Activated T-cell treated with anti-CD3 and anti-CD28 coated beads for 1 hour (primary cell): ENCODE data around the gene ZNF330.
A peak's percentile ranks its signal among the peaks of the same experiment; 100 is the strongest.
"Not testable (repeated sequence)": the region's sequence is repeated elsewhere in the genome, so short reads cannot be mapped to it uniquely, and the experiment has no call there.

Source experiments
- DNase-seq: peaks from one replicate; pipeline ENCODE4 v3.0.0-alpha.2; 2020; ENCODE audit warnings: low read depth

Gene ZNF330

GRCh38 chr4:141220691-141221659 lies at the start of gene ZNF330:
ZNF330 (plus strand) TSS chr4:141220895; CDS start chr4:141222372, 1,477 bp downstream.
- peak; percentile 87 for DNase-seq

DNA sequence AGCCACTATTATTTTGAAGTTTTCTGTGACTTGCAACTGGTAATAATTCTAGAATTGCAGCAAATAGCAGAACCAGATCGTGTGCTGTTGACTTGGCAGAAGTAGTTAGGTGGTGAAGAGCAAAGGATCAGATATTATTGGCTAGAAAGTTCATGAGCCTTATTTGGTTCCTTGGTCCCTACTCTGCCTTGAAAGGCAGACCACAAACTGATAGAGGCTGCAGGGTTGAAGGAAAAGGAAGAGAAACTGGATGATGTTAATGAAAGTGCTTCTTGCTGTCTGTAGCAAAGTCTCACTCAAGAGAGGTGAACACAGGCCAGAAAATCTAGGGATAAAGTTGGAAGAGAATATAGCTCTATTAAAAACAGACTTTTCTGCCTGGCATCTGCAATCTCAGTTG lies 46.2 kb upstream of the ZNF330 start:
- DNase-seq: no peak

DNA sequence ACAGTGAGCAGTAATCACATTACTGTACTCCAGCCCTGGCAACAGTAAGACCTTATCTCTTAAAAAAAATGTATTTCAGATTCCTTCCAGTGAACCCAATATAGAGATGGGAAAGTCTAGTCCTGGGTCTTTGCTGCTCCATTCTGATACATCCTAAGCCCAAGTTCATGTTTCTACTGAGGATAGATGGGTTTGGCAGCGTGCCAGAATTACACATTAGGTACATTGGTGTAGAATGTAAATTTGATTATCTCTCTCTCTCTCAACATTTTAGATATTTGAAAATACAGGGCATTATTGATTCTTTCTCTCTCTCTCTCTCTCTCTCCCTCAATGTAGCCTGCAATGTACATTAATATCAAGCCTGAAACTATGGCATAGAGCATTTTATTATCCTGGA lies 43.5 kb upstream of the ZNF330 start:
- DNase-seq: no peak

- no peak for DNase-seq
Observed at GRCh38 chr4:141179474-141180373, 41.0 kb upstream of the ZNF330 start.

GRCh38 chr4:141180991-141181761 lies 39.5 kb upstream of the ZNF330 start:
- no peak for DNase-seq

DNA sequence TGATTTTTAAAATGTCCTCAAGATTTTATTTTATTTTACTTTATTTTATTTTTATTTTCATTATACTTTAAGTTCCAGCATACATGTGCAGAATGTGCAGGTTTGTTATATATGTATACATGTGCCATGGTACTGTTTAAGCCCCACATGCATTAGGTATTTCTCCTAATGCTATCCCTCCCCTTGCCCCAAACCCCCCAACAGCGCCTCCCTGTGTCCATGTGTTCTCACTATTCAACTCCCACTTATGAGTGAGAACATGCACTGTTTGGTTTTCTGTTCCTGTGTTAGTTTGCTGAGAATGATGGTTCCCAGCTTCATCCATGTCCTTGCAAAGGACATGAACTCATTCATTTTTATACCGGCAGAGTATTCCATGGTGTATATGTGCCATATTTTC lies 37.2 kb upstream of the ZNF330 start:
- not testable (repeated sequence) for DNase-seq

DNA sequence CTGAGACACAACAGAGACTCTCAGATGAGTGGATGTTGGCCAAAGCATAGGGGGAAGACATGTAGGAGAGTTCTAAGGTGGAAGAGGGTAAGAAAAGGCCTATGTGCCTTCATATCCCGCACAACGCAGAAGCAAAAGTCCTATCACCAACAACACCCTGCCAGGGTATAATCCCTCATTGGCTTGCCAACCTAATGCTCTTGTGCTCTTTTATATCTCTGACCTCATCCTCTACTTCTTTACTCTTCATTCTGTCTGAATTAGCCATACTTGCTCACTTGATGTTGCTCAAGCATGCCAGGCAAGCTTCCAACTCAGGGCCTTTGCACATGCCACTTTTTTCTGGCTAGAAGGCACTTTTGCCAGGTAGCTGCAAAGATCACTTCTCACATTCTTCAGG lies 28.1 kb upstream of the ZNF330 start:
- no peak for DNase-seq

- no peak for DNase-seq
Observed at GRCh38 chr4:141193516-141194034, 27.1 kb upstream of the ZNF330 start.

DNA sequence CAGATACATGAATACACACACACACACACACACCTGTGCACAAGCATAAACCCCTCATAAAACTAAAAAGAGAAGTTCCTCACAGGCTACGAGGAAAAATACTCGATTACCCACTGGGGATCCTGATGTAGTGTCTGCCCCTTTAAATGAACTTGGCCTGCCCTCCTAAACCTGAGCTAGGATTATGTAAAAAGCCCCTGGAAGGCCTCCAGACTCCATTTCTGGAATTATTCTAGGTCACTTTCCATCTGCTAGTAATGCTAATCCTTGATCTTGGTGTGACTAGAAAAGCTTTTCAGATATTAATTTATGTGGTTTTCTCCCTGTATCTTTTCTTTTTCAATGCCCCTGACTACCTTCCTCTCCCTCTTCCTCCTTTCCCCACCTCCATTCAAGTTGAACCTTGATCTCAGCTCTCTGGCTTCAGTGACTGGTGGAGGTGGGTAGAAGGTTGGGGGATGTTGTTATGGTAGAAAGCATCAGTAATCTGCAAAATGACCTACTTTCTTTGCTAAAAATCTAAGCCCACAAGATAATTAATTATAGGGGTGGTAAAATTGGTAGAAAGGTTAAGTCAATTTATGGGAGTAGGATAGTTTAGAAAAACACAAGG lies 25.5 kb upstream of the ZNF330 start:
- no peak for DNase-seq

DNA sequence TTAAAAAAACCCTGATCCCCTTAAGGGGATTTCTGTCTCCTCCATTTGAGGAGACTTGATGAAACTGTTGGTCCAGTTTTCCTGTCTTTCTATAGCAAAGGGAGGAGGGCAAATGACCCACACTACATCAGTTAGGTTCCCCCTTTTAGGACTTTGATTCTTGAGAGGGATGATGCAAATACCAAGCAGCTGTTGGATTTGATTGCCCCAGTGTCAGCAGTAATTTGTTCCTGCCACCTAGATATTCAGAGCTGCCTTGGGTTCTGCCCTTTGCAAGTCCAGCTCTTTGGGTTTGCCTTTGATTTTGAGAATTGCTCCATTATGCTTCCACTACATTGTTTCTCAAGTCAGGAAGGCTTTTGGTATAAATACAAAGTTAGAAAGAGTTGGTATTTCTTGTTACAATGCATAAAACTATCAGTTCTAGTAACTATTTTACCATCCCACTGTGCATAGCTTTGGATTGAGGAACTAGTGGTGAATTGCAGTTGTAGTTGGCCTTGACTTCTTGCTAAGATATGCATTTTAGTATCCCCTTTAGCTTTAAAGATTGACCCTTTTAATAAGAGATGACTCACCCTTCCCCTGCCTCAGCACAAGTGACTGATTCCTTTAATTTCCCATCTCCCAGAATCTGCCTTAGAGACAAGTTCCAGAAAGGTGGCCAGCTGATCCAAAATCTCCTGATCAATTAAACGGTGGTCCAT lies 24.3 kb upstream of the ZNF330 start:
- no peak for DNase-seq

- no peak for DNase-seq
Observed at GRCh38 chr4:141207961-141208360, 12.7 kb upstream of the ZNF330 start.

GRCh38 chr4:141210168-141210567 lies 10.5 kb upstream of the ZNF330 start:
- DNase-seq: no peak

DNA sequence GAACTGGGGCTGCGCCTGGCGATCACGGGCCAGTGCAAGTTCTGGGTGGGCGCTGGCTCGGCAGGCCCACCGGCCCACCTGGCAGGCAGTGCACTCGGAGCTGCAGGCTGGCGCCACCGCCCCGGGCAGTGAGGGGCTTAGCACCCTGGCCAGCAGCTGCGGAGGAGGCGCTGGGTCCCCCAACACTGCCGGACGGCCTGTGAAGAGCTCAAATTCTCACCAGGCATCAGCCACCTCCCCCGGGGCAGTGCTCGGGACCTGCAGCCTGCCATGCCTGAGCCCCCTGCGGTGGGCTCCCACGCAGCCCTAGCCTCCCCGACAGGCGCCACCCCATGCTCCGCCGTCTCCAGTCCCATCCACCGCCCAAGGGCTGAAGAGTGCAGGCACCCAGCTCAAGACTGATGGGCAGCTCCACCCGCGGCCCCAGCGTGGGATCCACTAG lies 7.1 kb upstream of the ZNF330 start:
- DNase-seq: no peak

DNA sequence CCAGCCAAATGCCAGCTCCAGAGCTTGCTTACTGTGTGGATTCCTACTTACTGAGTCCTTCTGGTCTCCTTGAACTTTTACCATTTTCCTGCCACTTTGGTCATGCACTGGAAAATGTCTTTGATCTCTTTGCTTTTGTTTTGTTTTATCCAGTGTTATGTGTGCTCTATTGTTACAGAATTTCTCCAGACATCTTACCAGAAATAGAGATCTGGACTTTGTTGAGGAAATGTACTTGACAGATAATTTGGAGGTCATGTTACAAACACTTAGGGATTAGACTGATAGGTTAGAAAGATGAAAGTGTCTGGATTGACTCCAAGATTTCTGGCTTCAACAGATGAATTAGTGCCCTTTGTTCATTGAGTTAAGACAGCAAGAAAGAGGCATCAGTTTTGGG lies 5.7 kb upstream of the ZNF330 start:
- DNase-seq: no peak

GRCh38 chr4:141216002-141216761 lies 4.5 kb upstream of the ZNF330 start:
- no peak for DNase-seq

- no peak for DNase-seq
Observed at GRCh38 chr4:141220271-141220670, 424 bp upstream of the ZNF330 start.

GRCh38 chr4:141223418-141223817 lies 2.7 kb downstream of the ZNF330 start:
- no peak for DNase-seq

GRCh38 chr4:141227280-141227679 lies 6.6 kb downstream of the ZNF330 start:
- DNase-seq: not testable (repeated sequence)

DNA sequence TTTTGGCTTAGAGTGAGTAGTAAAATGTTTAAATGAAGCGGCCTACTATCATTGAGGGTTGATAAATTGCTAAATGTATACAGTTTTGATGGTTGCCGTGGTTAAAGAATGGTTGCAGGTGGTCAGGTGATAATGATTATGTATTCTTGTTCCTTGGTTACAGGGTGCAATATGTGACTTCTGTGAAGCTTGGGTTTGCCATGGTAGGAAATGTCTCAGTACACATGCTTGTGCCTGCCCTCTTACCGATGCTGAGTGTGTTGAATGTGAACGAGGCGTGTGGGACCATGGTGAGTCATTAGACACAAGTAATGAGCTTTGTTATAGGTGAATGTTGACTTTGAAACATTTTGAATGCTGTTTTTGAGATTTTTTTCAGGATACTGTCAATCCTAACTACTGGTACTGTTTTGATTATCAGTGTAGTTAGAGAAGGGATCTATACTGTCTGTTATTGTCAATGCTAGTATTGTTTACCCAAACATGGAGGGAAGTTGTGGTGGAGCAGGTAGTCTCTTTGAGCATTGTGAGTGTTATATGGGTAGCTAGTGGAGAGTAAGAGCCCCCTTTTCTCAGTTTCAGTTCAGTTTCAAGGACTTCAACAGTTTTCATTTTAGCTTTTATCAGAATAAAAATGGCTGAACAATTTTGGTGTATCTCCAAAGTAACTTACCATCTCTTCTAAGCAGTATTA lies 8.9 kb downstream of the ZNF330 start:
- DNase-seq: no peak
